Caco-2 (cell line): ENCODE measurements around the gene MYO7A. TPM values are rescaled to one million over a fixed set of nuclear protein-coding genes. Genes with fewer than 3 reads are reported as not detected.

ENCODE experiments used
- BruUV-seq: library from RNA; stranded (reverse); fragments of 400-500 nt; replicated peaks from 2 replicates; lab custom pipeline; 2021; lab: Mats Ljungman, UMichigan
- CTCF ChIA-PET: fragments of 300-600 bp; sonication (Branson Sonifier 250); formaldehyde crosslinking; loops from one replicate; lab custom pipeline; 2022; ENCODE audit warnings: antibody characterized with exemption; lab: Charles Lee
- POLR2A ChIA-PET: fragments of 300-600 bp; sonication (Branson Sonifier 250); formaldehyde crosslinking; loops from one replicate; lab custom pipeline; 2022; ENCODE audit warnings: antibody characterized with exemption; lab: Charles Lee
- DNase-seq, 2 experiments: peaks; one replicate each; pipeline versions ENCODE4 v3.0.0 to v3.0.0-alpha.2; 2020 to 2022
- H3K27me3 ChIP-seq: replicated peaks from 2 replicates; pipeline ENCODE4 v1.6.0; 2011; ENCODE audit warnings: low read length; ENCODE audit not compliant: control insufficient read depth, insufficient read depth
- H3K36me3 ChIP-seq: 2 replicates; pipeline ENCODE4 v1.5.1; 2011; ENCODE audit warnings: low read length; ENCODE audit not compliant: control insufficient read depth, insufficient read depth
- H3K4me1 ChIP-seq: fragments of 250-450 bp; sonication (Bioruptor Pico); 2 replicates; pipeline ENCODE4 v1.5.1; 2020; ENCODE audit warnings: mild to moderate bottlenecking
- H3K4me3 ChIP-seq: 2 replicates; pipeline ENCODE4 v1.5.1; 2011; ENCODE audit warnings: low read depth, mild to moderate bottlenecking, control low read depth, low read length
- H3K9me3 ChIP-seq: fragments of 250-450 bp; sonication (Bioruptor Pico); 2 replicates; pipeline ENCODE4 v1.5.1; 2020; ENCODE audit warnings: mild to moderate bottlenecking, moderate library complexity
- H3K27ac Mint-ChIP-seq: one replicate; pipeline ENCODE4 v1.8.0; 2022; ENCODE audit warnings: mixed read lengths; ENCODE audit not compliant: unreplicated experiment
- H3K27me3 Mint-ChIP-seq: one replicate; pipeline ENCODE4 v1.8.0; 2022; ENCODE audit warnings: mixed read lengths; ENCODE audit not compliant: insufficient read depth, unreplicated experiment
- H3K36me3 Mint-ChIP-seq: one replicate; pipeline ENCODE4 v1.8.0; 2022; ENCODE audit warnings: mild to moderate bottlenecking, mixed read lengths; ENCODE audit not compliant: insufficient read depth, unreplicated experiment
- H3K4me1 Mint-ChIP-seq: one replicate; pipeline ENCODE4 v1.8.0; 2022; ENCODE audit warnings: low read depth, mixed read lengths; ENCODE audit not compliant: unreplicated experiment
- H3K4me3 Mint-ChIP-seq: one replicate; pipeline ENCODE4 v1.8.0; 2022; ENCODE audit warnings: mild to moderate bottlenecking, moderate library complexity, mixed read lengths; ENCODE audit not compliant: unreplicated experiment
- H3K9me3 Mint-ChIP-seq: one replicate; pipeline ENCODE4 v1.8.0; 2022; ENCODE audit warnings: mixed read lengths; ENCODE audit not compliant: unreplicated experiment
- CTCF ChIP-seq, 2 experiments: fragments of 200-600 bp in 1 of 2; IDR thresholded peaks; 1 replicate in 1 of 2; 2 replicates in 1 of 2; pipeline versions ENCODE4 v1.5.1 to v1.8.0; 2011 to 2022; ENCODE audit warnings: antibody characterized with exemption in 1 of 2, control low read depth in 1 of 2, inconsistent platforms in 1 of 2, low read depth in 1 of 2, low read length in 1 of 2, mild to moderate bottlenecking in 1 of 2, moderate library complexity in 1 of 2; ENCODE audit not compliant: insufficient read depth in 1 of 2, severe bottlenecking in 1 of 2, unreplicated experiment in 1 of 2
- intact Hi-C: fragments of 100-400 bp; cut with micrococcal nuclease; formaldehyde crosslinking; loops from one replicate; pipeline ENCODE4 v1.10.0; 2022; ENCODE audit not compliant: unreplicated experiment
- total RNA-seq: library from RNA; stranded (reverse); gene quantifications from 2 replicates; pipeline ENCODE4 v1.2.3, GENCODE V29; 2022

MYO7A gene
- total RNA-seq, 1 experiment from 2014 or later = 8.9 TPM

DNA sequence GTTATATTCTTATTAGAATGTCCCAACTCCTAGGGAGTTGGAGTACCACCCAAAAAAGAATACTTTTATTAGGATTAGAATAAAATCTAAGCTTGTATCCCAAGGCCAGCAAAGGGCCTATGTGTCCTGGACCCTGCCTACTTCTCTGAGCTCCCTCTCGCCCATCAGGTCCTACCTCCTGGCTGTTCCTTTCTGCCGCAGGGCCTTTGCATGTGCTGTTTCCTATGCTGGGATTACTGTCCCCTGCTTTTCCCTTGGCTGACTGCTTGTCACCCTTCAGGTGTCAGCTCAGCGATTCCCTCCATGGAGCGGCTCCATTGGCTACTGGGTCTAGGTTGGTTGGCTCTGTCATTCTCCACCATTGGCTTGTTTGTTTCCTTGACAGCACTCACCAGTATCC lies 13.4 kb downstream of the MYO7A start:
- no peaks in the 10 kb centered on the region for H3K9me3 ChIP-seq
- no peak overlapping the region for H3K4me3 ChIP-seq
- Mint-ChIP-seq H3K4me1 (peaks cover 40% of the 10 kb centered on the region), H3K27ac (peak overlapping the region; percentile 47), H3K27me3 (no peaks in the 10 kb centered on the region), H3K9me3 (no peaks in the 10 kb centered on the region), H3K36me3 (no peaks in the 10 kb centered on the region), H3K4me3 (no peak overlapping the region)
- intact Hi-C loops = loop anchor here (1.0 kb wide), 1 partner anchor 13 kb away; the partner anchor contains the start of gene MYO7A
- BruUV-seq = no TSS peak
- POLR2A ChIA-PET = no interaction called here
- no peak for DNase-seq
- no peaks in the 10 kb centered on the region for H3K36me3 ChIP-seq
- H3K4me1 ChIP-seq = peaks cover 45% of the 10 kb centered on the region
- CTCF ChIA-PET = interaction anchor here (1.1 to 3.7 kb wide), 4 partner anchors 14 to 222 kb away, joined by 3 to 21 read pairs (median 5); partner anchors contain the start of gene MYO7A
- no peaks in the 10 kb centered on the region for H3K27me3 ChIP-seq
- TF ChIP-seq CTCF (IDR thresholded peaks at IDR 0.05; ENCODE audit: insufficient read depth in 1 of 2, low read depth in 1 of 2, low read length in 1 of 2, severe bottlenecking in 1 of 2, unreplicated experiment in 1 of 2) = no peak

- no peak for TF ChIP-seq CTCF (IDR thresholded peaks at IDR 0.05; ENCODE audit: insufficient read depth in 1 of 2, low read depth in 1 of 2, low read length in 1 of 2, severe bottlenecking in 1 of 2, unreplicated experiment in 1 of 2)
- ChIA-PET POLR2A (interaction anchor here (0.6 kb wide), 1 partner anchor 465 kb away, joined by 3 read pairs; no protein-coding TSS in a partner anchor), CTCF (interaction anchor here (3.4 to 3.7 kb wide), 2 partner anchors 15 kb away, joined by 21 to 32 read pairs; partner anchors contain the start of gene MYO7A)
- no TSS peak for BruUV-seq
- H3K27me3 Mint-ChIP-seq = no peaks in the 10 kb centered on the region
- Histone ChIP-seq H3K27me3 (no peaks in the 10 kb centered on the region), H3K9me3 (no peaks in the 10 kb centered on the region), H3K36me3 (no peaks in the 10 kb centered on the region), H3K4me1 (peaks cover 45% of the 10 kb centered on the region), H3K4me3 (no peak overlapping the region)
- intact Hi-C loops = no loop called here
- DNase-seq = no peak
- no peaks in the 10 kb centered on the region for H3K9me3 Mint-ChIP-seq
- H3K27ac Mint-ChIP-seq = peak overlapping the region; percentile 47
- peaks cover 40% of the 10 kb centered on the region for H3K4me1 Mint-ChIP-seq
- no peak overlapping the region for H3K4me3 Mint-ChIP-seq
- no peaks in the 10 kb centered on the region for H3K36me3 Mint-ChIP-seq
These were observed 14.3 kb downstream of the MYO7A start for GRCh38 chr11:77142091-77142975.

- no peaks in the 10 kb centered on the region for H3K36me3 Mint-ChIP-seq
- no peak overlapping the region for H3K4me3 ChIP-seq
- intact Hi-C loops = no loop called here
- POLR2A ChIA-PET = no interaction called here
- no peaks in the 10 kb centered on the region for H3K27me3 Mint-ChIP-seq
- H3K4me1 ChIP-seq = peaks cover 50% of the 10 kb centered on the region
- H3K4me3 Mint-ChIP-seq = no peak overlapping the region
- DNase-seq = no peak
- H3K9me3 Mint-ChIP-seq = no peaks in the 10 kb centered on the region
- no peaks in the 10 kb centered on the region for H3K9me3 ChIP-seq
- CTCF ChIA-PET = interaction anchor here (3.4 kb wide), 1 partner anchor 16 kb away, joined by 32 read pairs; the partner anchor contains the start of gene MYO7A
- H3K27ac Mint-ChIP-seq = no peak overlapping the region
- BruUV-seq = no TSS peak
- H3K4me1 Mint-ChIP-seq = peaks cover 45% of the 10 kb centered on the region
- H3K27me3 ChIP-seq = no peaks in the 10 kb centered on the region
- no peaks in the 10 kb centered on the region for H3K36me3 ChIP-seq
- no peak for TF ChIP-seq CTCF (IDR thresholded peaks at IDR 0.05; ENCODE audit: insufficient read depth in 1 of 2, low read depth in 1 of 2, low read length in 1 of 2, severe bottlenecking in 1 of 2, unreplicated experiment in 1 of 2)
These were observed 15.5 kb downstream of the MYO7A start for GRCh38 chr11:77143405-77144020.
